K562 (cell line): ENCODE results near the gene PIK3CA. TPM values are rescaled to one million over a fixed set of nuclear protein-coding genes. Genes with fewer than 3 reads are reported as not detected.

Experiments used
- FOSL1 ChIP-seq: fragments of 200-800 bp; sonication (Bioruptor generic); conservative IDR thresholded peaks from 2 replicates; pipeline ENCODE4 v1.6.1; 2016; ENCODE audit warnings: missing genetic modification characterization, missing compliant biosample characterization
- KLF13 ChIP-seq: fragments of 450-650 bp; IDR thresholded peaks from 2 replicates; pipeline ENCODE4 v1.6.1; 2016; ENCODE audit warnings: missing genetic modification characterization, low read depth, mild to moderate bottlenecking, missing compliant biosample characterization, moderate library complexity, borderline replicate concordance
- MYC ChIP-seq, 2 experiments: fragments of 250-450 bp in 1 of 2; sonication (Bioruptor Pico) in 1 of 2; IDR thresholded peaks; 2 replicates each; pipeline versions ENCODE4 v1.5.1 to v1.6.1; 2012 to 2021; ENCODE audit warnings: low read depth in 2 of 2, borderline replicate concordance in 1 of 2, improper control_type of control experiment in 1 of 2, low read length in 1 of 2, mild to moderate bottlenecking in 1 of 2, moderate library complexity in 1 of 2
- NBN ChIP-seq: fragments of 450-650 bp; IDR thresholded peaks from 2 replicates; pipeline ENCODE4 v1.6.1; 2016; ENCODE audit warnings: low read depth, mild to moderate bottlenecking
- RBM22 ChIP-seq: fragments of 200-400 bp; formaldehyde crosslinking; IDR thresholded peaks from 2 replicates; pipeline ENCODE4 v1.6.1; 2018; ENCODE audit warnings: low read length, low read depth; ENCODE audit not compliant: poor library complexity, severe bottlenecking
- SUPT5H ChIP-seq: fragments of 450-650 bp; IDR thresholded peaks from 2 replicates; pipeline ENCODE4 v1.6.1; 2016
- polyA plus RNA-seq, 8 experiments: library from polyadenylated mRNA; depleted of rRNA in 4 of 8; stranded (reverse) in 5 of 8; unstranded in 3 of 8; fragments of >200 nt; fragmentation: Nextera tagmentation in 2 of 8; fragmentation: Illumina TruSeq in 1 of 8; extraction: Ambion mirVana in 2 of 8; extraction: Trizol in 1 of 8; gene quantifications; 2 replicates each; pipeline versions ENCODE4 v1.2.1 to v1.2.3, GENCODE V29; 2011 to 2014; ENCODE audit warnings: inconsistent platforms in 1 of 8, missing spikeins in 1 of 8
- total RNA-seq, 7 experiments: library from RNA; depleted of rRNA in 6 of 7; stranded (reverse); fragments of >200 nt in 6 of 7; fragmentation: Illumina TruSeq in 2 of 7; extraction: Trizol in 2 of 7; gene quantifications; 2 replicates each; pipeline versions ENCODE4 v1.2.1 to v1.2.3, GENCODE V29; 2011 to 2021; ENCODE audit warnings: low replicate concordance in 1 of 7
- TF ChIP-seq, protein P1 (sequence below): fragments of 450-650 bp; IDR thresholded peaks from 2 replicates; pipeline ENCODE4 v1.6.1; 2016; ENCODE audit warnings: low read depth
- TF ChIP-seq, protein P2 (sequence below): fragments of 450-650 bp; IDR thresholded peaks from 2 replicates; pipeline ENCODE4 v1.6.1; 2016; ENCODE audit warnings: mild to moderate bottlenecking
- TF ChIP-seq, protein P3 (sequence below): fragments of 250-450 bp; sonication (Bioruptor Pico); IDR thresholded peaks from 2 replicates; pipeline ENCODE4 v1.4.0; 2020
- TF ChIP-seq, protein P4 (sequence below): fragments of 450-650 bp; IDR thresholded peaks from 2 replicates; pipeline ENCODE4 v1.6.1; 2017; ENCODE audit warnings: antibody characterized with exemption, mild to moderate bottlenecking

Gene PIK3CA
- total and polyA plus RNA-seq, 9 of the 15 experiments (the other 6 are each of a cell fraction or from before 2014, with no cell fraction given): 3.8 to 19.4 (median 10.8) TPM

DNA sequence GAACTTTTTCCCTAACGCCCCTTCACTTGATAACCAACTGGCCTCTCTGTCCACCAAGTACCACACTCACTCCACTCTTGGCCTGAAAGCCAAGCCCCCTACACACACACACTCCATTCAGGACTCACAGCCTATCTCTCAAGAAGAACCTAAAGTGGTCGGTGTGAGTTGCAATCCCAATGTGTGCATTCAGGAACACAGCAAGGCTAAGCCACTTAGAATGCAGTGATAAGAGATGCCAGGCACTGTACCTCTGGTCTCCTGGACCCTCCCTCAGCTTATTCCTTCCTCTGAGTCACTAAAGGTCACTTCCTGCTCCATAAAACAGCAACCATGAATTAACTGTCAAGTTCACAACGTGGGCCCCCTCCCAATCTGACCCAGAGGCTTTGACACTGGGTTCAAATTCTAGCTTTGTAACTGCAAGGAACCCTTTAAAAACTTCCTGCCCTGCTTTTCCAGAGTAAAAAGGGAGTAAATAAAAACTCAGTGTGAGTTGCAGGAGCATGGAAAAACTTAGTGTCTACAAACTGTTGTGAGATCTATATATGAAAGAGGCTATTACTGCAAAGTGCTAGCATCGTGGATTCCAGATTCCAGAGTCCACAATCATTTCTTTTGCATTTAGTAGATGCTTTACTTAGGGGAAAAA is 120.4 kb downstream of the PIK3CA start (continued):
- TF ChIP-seq, protein P1, sequence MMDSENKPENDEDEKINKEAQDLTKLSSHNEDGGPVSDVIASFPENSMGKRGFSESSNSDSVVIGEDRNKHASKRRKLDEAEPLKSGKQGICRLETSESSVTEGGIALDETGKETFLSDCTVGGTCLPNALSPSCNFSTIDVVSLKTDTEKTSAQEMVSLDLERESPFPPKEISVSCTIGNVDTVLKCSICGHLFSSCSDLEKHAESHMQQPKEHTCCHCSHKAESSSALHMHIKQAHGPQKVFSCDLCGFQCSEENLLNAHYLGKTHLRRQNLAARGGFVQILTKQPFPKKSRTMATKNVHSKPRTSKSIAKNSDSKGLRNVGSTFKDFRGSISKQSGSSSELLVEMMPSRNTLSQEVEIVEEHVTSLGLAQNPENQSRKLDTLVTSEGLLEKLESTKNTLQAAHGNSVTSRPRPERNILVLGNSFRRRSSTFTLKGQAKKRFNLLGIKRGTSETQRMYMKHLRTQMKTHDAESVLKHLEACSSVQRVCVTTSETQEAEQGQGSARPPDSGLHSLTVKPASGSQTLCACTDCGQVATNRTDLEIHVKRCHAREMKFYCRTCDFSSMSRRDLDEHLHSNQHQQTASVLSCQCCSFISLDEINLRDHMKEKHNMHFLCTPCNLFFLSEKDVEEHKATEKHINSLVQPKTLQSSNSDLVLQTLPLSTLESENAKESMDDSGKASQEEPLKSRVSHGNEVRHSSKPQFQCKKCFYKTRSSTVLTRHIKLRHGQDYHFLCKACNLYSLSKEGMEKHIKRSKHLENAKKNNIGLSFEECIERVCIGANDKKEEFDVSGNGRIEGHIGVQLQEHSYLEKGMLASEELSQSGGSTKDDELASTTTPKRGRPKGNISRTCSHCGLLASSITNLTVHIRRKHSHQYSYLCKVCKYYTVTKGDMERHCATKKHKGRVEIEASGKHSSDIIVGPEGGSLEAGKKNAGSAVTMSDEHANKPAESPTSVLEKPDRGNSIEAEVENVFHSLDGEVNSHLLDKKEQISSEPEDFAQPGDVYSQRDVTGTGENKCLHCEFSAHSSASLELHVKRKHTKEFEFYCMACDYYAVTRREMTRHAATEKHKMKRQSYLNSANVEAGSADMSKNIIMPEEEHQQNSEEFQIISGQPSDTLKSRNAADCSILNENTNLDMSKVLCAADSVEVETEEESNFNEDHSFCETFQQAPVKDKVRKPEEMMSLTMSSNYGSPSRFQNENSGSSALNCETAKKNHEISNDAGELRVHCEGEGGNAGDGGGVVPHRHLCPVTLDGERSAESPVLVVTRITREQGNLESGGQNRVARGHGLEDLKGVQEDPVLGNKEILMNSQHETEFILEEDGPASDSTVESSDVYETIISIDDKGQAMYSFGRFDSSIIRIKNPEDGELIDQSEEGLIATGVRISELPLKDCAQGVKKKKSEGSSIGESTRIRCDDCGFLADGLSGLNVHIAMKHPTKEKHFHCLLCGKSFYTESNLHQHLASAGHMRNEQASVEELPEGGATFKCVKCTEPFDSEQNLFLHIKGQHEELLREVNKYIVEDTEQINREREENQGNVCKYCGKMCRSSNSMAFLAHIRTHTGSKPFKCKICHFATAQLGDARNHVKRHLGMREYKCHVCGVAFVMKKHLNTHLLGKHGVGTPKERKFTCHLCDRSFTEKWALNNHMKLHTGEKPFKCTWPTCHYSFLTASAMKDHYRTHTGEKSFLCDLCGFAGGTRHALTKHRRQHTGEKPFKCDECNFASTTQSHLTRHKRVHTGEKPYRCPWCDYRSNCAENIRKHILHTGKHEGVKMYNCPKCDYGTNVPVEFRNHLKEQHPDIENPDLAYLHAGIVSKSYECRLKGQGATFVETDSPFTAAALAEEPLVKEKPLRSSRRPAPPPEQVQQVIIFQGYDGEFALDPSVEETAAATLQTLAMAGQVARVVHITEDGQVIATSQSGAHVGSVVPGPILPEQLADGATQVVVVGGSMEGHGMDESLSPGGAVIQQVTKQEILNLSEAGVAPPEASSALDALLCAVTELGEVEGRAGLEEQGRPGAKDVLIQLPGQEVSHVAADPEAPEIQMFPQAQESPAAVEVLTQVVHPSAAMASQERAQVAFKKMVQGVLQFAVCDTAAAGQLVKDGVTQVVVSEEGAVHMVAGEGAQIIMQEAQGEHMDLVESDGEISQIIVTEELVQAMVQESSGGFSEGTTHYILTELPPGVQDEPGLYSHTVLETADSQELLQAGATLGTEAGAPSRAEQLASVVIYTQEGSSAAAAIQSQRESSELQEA: no peak
- TF ChIP-seq NBN: no peak
- TF ChIP-seq, protein P2, sequence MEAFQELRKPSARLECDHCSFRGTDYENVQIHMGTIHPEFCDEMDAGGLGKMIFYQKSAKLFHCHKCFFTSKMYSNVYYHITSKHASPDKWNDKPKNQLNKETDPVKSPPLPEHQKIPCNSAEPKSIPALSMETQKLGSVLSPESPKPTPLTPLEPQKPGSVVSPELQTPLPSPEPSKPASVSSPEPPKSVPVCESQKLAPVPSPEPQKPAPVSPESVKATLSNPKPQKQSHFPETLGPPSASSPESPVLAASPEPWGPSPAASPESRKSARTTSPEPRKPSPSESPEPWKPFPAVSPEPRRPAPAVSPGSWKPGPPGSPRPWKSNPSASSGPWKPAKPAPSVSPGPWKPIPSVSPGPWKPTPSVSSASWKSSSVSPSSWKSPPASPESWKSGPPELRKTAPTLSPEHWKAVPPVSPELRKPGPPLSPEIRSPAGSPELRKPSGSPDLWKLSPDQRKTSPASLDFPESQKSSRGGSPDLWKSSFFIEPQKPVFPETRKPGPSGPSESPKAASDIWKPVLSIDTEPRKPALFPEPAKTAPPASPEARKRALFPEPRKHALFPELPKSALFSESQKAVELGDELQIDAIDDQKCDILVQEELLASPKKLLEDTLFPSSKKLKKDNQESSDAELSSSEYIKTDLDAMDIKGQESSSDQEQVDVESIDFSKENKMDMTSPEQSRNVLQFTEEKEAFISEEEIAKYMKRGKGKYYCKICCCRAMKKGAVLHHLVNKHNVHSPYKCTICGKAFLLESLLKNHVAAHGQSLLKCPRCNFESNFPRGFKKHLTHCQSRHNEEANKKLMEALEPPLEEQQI: no peak
- TF ChIP-seq MYC (IDR thresholded peaks at IDR 0.05; ENCODE audit: low read depth, low read length): 0 out of 2 replicates have a peak, but pooled peaks have one; percentile 14
- TF ChIP-seq MYC (CRISPR knock-in tag; IDR thresholded peaks at IDR 0.05; ENCODE audit: borderline replicate concordance, low read depth): no peak
- peak; percentile 71 for TF ChIP-seq FOSL1 (tag)
- TF ChIP-seq KLF13 (tag): no peak
- TF ChIP-seq SUPT5H: peak; percentile 37
- TF ChIP-seq, protein P3, sequence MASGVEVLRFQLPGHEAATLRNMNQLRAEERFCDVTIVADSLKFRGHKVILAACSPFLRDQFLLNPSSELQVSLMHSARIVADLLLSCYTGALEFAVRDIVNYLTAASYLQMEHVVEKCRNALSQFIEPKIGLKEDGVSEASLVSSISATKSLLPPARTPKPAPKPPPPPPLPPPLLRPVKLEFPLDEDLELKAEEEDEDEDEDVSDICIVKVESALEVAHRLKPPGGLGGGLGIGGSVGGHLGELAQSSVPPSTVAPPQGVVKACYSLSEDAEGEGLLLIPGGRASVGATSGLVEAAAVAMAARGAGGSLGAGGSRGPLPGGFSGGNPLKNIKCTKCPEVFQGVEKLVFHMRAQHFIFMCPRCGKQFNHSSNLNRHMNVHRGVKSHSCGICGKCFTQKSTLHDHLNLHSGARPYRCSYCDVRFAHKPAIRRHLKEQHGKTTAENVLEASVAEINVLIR: 0 out of 2 replicates have a peak, but pooled peaks have one; percentile 34
- no peak for TF ChIP-seq RBM22
- TF ChIP-seq, protein P4, sequence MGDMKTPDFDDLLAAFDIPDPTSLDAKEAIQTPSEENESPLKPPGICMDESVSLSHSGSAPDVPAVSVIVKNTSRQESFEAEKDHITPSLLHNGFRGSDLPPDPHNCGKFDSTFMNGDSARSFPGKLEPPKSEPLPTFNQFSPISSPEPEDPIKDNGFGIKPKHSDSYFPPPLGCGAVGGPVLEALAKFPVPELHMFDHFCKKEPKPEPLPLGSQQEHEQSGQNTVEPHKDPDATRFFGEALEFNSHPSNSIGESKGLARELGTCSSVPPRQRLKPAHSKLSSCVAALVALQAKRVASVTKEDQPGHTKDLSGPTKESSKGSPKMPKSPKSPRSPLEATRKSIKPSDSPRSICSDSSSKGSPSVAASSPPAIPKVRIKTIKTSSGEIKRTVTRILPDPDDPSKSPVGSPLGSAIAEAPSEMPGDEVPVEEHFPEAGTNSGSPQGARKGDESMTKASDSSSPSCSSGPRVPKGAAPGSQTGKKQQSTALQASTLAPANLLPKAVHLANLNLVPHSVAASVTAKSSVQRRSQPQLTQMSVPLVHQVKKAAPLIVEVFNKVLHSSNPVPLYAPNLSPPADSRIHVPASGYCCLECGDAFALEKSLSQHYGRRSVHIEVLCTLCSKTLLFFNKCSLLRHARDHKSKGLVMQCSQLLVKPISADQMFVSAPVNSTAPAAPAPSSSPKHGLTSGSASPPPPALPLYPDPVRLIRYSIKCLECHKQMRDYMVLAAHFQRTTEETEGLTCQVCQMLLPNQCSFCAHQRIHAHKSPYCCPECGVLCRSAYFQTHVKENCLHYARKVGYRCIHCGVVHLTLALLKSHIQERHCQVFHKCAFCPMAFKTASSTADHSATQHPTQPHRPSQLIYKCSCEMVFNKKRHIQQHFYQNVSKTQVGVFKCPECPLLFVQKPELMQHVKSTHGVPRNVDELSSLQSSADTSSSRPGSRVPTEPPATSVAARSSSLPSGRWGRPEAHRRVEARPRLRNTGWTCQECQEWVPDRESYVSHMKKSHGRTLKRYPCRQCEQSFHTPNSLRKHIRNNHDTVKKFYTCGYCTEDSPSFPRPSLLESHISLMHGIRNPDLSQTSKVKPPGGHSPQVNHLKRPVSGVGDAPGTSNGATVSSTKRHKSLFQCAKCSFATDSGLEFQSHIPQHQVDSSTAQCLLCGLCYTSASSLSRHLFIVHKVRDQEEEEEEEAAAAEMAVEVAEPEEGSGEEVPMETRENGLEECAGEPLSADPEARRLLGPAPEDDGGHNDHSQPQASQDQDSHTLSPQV: peak; percentile 45
